Measurements from ENCODE around the gene USP32. TPM values are rescaled to one million over a fixed set of nuclear protein-coding genes. Genes with fewer than 3 reads are reported as not detected.
"Not testable (repeated sequence)": the region's sequence is repeated elsewhere in the genome, so short reads cannot be mapped to it uniquely, and the experiment has no call there.

The USP32 gene
- total RNA-seq, 5 donors from 2014 or later (not counting 1 experiment from before 2014, with no cell fraction given), result 30.0 to 34.5 (median 31.4) TPM

DNA sequence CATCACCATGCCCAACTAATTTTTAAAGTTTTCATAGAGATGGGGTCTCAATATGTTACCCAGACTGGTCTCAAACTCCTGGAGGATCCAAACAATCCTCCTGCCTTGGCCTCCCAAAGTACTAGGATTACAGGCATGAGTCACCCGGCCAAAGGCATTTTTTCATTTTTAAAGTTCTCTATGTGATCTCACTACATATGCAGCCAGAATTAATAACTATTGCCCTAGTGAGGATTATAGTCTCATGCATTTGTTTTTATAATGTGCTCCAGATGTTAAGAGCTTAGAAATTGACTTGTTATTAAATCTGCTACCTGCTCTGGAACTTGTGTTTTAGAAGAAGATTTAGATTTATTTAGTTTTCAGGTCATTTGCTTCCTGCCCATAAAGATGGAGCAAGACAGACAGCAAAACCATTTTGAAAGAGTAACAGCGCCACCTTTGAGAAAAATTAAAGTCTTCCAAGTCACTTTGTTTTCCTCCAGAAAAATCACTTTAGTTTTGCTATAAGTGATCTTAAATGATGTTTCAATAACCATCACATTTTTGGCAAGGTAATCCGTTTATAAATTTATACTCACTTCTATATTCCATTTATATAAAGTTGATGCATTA is 162.6 kb downstream of the USP32 start:
- Histone ChIP-seq H3K4me3 (ENCODE audit: control insufficient read depth in 1 of 2, extremely low read depth in 1 of 2, low read length in 1 of 2) (no peak overlapping the region), H3K36me3 (ENCODE audit: control insufficient read depth in 2 of 2, extremely low read depth in 1 of 2, insufficient read depth in 1 of 2, low read length in 1 of 2) (peaks cover 0 to 16% of the 10 kb centered on the region in 2 donors), H3K27me3 (replicated peaks in 1 of 2; ENCODE audit: control insufficient read depth in 2 of 2, extremely low read depth in 1 of 2, insufficient read depth in 2 of 2, low read length in 1 of 2) (no peaks in the 10 kb centered on the region), H3K9me3 (no peaks in the 10 kb centered on the region), H3K4me1 (ENCODE audit: control insufficient read depth in 1 of 2, extremely low read depth in 1 of 2, insufficient read depth in 2 of 2, low read length in 2 of 2) (no peaks in the 10 kb centered on the region), H3K27ac (ENCODE audit: low read length) (no peak overlapping the region)
- Mint-ChIP-seq H3K4me3 (no peak overlapping the region), H3K9me3 (no peaks in the 10 kb centered on the region), H3K27me3 (no peaks in the 10 kb centered on the region), H3K4me1 (no peaks in the 10 kb centered on the region), H3K36me3 (peaks cover 5% of the 10 kb centered on the region), H3K27ac (no peak overlapping the region)
- WGBS (ENCODE audit: insufficient coverage), result no CpG with 5 or more reads among the region's 3 CpGs
- POLR2A ChIA-PET, result interaction anchor here in 1 of 2 donors (0.7 kb wide), 1 partner anchor 10 kb away, joined by 8 read pairs; no protein-coding TSS in a partner anchor
- DNase-seq, result no peak
- no peak for ATAC-seq (replicated peaks in 1 of 4)
- CTCF ChIA-PET, result interaction anchor here in 1 of 2 donors (0.7 kb wide), 1 partner anchor 485 kb away, joined by 3 read pairs; no protein-coding TSS in a partner anchor

DNA sequence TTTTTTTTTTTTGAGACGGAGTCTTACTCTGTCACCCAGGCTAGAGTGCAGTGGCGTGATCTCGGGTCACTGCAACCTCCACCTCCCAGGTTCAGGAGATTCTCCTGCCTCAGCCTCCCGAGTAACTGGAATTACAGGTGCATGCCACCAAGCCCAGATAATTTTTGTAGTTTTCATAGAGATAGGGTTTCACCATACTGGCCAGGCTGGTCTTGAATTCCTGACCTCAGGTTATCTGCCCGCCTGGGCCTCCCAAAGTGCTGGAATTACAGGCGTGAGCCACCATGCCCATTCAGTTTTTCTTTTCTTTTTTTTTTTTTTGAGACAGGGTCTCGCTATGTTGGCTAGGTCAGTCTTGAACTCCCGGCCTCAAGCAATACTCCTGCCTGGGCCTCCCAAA is 164.7 kb downstream of the USP32 start:
- POLR2A ChIA-PET; H3K27me3 Mint-ChIP-seq; H3K4me3 Mint-ChIP-seq; H3K4me1 ChIP-seq (ENCODE audit: control insufficient read depth in 1 of 2, extremely low read depth in 1 of 2, insufficient read depth in 2 of 2, low read length in 2 of 2); H3K4me1 Mint-ChIP-seq; H3K9me3 Mint-ChIP-seq; H3K9me3 ChIP-seq; H3K27ac ChIP-seq (ENCODE audit: low read length); ATAC-seq (replicated peaks in 1 of 4); DNase-seq; H3K4me3 ChIP-seq (ENCODE audit: control insufficient read depth in 1 of 2, extremely low read depth in 1 of 2, low read length in 1 of 2); H3K27me3 ChIP-seq (replicated peaks in 1 of 2; ENCODE audit: control insufficient read depth in 2 of 2, extremely low read depth in 1 of 2, insufficient read depth in 2 of 2, low read length in 1 of 2); H3K27ac Mint-ChIP-seq; CTCF ChIA-PET: not testable (repeated sequence)
- peaks cover 0 to 24% of the 10 kb centered on the region in 2 donors for H3K36me3 ChIP-seq (ENCODE audit: control insufficient read depth in 2 of 2, extremely low read depth in 1 of 2, insufficient read depth in 1 of 2, low read length in 1 of 2)
- WGBS (ENCODE audit: insufficient coverage), result 100% methylated on average over 2 of the region's 8 CpGs
- H3K36me3 Mint-ChIP-seq, result peaks cover 13% of the 10 kb centered on the region

DNA sequence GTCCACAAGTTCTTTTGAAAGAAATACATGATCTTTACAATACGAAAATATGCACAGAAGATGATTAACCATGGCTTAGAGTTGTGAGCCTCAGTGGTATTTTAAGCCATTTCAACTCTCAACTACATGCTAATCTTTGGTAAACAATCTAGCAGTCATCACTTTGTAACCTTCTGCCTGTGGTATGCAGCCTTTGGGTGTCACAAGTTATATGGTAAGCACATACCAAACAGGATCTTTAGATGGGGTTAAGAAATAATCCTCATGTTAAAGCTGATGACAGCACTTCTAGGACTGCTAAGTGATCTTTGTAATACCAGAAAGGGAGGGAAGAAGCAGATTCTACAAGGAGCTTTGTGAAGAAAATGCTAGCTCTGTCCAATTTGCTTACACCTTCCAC is 167.9 kb downstream of the USP32 start:
- Histone ChIP-seq H3K4me1 (ENCODE audit: control insufficient read depth in 1 of 2, extremely low read depth in 1 of 2, insufficient read depth in 2 of 2, low read length in 2 of 2) (no peaks in the 10 kb centered on the region), H3K27ac (ENCODE audit: low read length) (no peak overlapping the region), H3K36me3 (ENCODE audit: control insufficient read depth in 2 of 2, extremely low read depth in 1 of 2, insufficient read depth in 1 of 2, low read length in 1 of 2) (peaks cover 0 to 37% of the 10 kb centered on the region in 2 donors), H3K9me3 (no peaks in the 10 kb centered on the region), H3K4me3 (ENCODE audit: control insufficient read depth in 1 of 2, extremely low read depth in 1 of 2, low read length in 1 of 2) (no peak overlapping the region), H3K27me3 (replicated peaks in 1 of 2; ENCODE audit: control insufficient read depth in 2 of 2, extremely low read depth in 1 of 2, insufficient read depth in 2 of 2, low read length in 1 of 2) (no peaks in the 10 kb centered on the region)
- 100% methylated on average over 1 of the region's 1 CpG for WGBS (ENCODE audit: insufficient coverage)
- DNase-seq (no peak), ATAC-seq (replicated peaks in 1 of 4) (no peak)
- H3K4me1 Mint-ChIP-seq, result no peaks in the 10 kb centered on the region
- no peak overlapping the region for H3K27ac Mint-ChIP-seq
- H3K4me3 Mint-ChIP-seq, result no peak overlapping the region
- no peaks in the 10 kb centered on the region for H3K9me3 Mint-ChIP-seq
- ChIA-PET POLR2A (no interaction called here), CTCF (interaction anchor here in 1 of 2 donors (0.6 kb wide), 1 partner anchor 285 kb away, joined by 4 read pairs; no protein-coding TSS in a partner anchor)
- peaks cover 18% of the 10 kb centered on the region for H3K36me3 Mint-ChIP-seq
- H3K27me3 Mint-ChIP-seq, result no peaks in the 10 kb centered on the region

DNA sequence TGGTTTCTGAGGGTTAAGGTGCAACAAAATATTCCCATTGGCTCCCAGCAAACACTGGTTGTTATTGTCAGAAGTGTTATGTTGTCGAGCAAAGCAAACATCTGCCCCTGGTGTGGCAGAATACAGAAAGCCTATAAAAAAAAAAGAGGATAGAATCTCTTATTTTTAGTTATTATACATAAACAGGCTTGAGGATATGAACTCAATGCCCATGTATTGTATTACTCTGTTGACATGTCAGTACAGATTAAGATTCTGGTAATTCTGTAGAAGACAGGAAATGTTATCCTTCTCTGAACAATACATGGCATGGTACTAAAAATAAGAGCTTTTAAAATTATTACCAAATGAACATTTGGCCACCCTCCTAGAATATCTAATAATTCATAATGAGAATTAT is 168.5 kb downstream of the USP32 start:
- WGBS (ENCODE audit: insufficient coverage), result no CpG with 5 or more reads among the region's 1 CpG
- Histone ChIP-seq H3K9me3 (no peaks in the 10 kb centered on the region), H3K36me3 (ENCODE audit: control insufficient read depth in 2 of 2, extremely low read depth in 1 of 2, insufficient read depth in 1 of 2, low read length in 1 of 2) (peaks cover 0 to 37% of the 10 kb centered on the region in 2 donors), H3K27me3 (replicated peaks in 1 of 2; ENCODE audit: control insufficient read depth in 2 of 2, extremely low read depth in 1 of 2, insufficient read depth in 2 of 2, low read length in 1 of 2) (no peaks in the 10 kb centered on the region), H3K4me1 (ENCODE audit: control insufficient read depth in 1 of 2, extremely low read depth in 1 of 2, insufficient read depth in 2 of 2, low read length in 2 of 2) (no peaks in the 10 kb centered on the region), H3K27ac (ENCODE audit: low read length) (no peak overlapping the region), H3K4me3 (ENCODE audit: control insufficient read depth in 1 of 2, extremely low read depth in 1 of 2, low read length in 1 of 2) (no peak overlapping the region)
- H3K36me3 Mint-ChIP-seq, result peaks cover 22% of the 10 kb centered on the region
- no peak for ATAC-seq (replicated peaks in 1 of 4)
- H3K9me3 Mint-ChIP-seq, result no peaks in the 10 kb centered on the region
- no peak overlapping the region for H3K27ac Mint-ChIP-seq
- no peak for DNase-seq
- no peaks in the 10 kb centered on the region for H3K4me1 Mint-ChIP-seq
- CTCF ChIA-PET, result no interaction called here
- POLR2A ChIA-PET, result no interaction called here
- H3K4me3 Mint-ChIP-seq, result no peak overlapping the region
- no peaks in the 10 kb centered on the region for H3K27me3 Mint-ChIP-seq

DNA sequence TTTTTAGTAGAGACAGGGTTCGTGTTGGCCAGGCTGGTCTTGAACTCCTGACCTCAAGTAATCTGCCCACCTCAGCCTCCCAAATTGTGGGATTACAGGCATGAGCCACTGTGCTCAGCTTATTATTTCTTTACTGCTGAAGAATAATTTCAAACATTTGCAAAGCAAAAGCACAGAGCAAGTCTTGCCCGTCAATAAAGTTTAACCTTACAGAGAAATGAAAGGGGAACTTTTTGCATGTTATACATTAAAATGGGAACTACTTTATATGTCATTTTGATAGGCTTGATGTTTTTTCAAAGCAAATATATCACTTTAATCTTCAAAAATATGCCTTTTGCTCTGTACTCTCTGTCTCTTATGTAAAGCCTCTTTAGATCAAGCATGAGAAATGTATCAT is 173.2 kb downstream of the USP32 start:
- H3K36me3 Mint-ChIP-seq, result peaks cover 15% of the 10 kb centered on the region
- H3K9me3 ChIP-seq; POLR2A ChIA-PET; H3K4me1 Mint-ChIP-seq; H3K27me3 ChIP-seq (replicated peaks in 1 of 2; ENCODE audit: control insufficient read depth in 2 of 2, extremely low read depth in 1 of 2, insufficient read depth in 2 of 2, low read length in 1 of 2); H3K27ac ChIP-seq (ENCODE audit: low read length); H3K4me1 ChIP-seq (ENCODE audit: control insufficient read depth in 1 of 2, extremely low read depth in 1 of 2, insufficient read depth in 2 of 2, low read length in 2 of 2); H3K9me3 Mint-ChIP-seq; H3K4me3 ChIP-seq (ENCODE audit: control insufficient read depth in 1 of 2, extremely low read depth in 1 of 2, low read length in 1 of 2); H3K27ac Mint-ChIP-seq; H3K27me3 Mint-ChIP-seq; H3K4me3 Mint-ChIP-seq; ATAC-seq (replicated peaks in 1 of 4); DNase-seq: not testable (repeated sequence)
- WGBS (ENCODE audit: insufficient coverage), result no CpG with 5 or more reads among the region's 2 CpGs
- peaks cover 0 to 18% of the 10 kb centered on the region in 2 donors for H3K36me3 ChIP-seq (ENCODE audit: control insufficient read depth in 2 of 2, extremely low read depth in 1 of 2, insufficient read depth in 1 of 2, low read length in 1 of 2)
- CTCF ChIA-PET, result interaction anchor here in 1 of 2 donors (0.6 kb wide), 1 partner anchor 12 kb away, joined by 5 read pairs; no protein-coding TSS in a partner anchor

DNA sequence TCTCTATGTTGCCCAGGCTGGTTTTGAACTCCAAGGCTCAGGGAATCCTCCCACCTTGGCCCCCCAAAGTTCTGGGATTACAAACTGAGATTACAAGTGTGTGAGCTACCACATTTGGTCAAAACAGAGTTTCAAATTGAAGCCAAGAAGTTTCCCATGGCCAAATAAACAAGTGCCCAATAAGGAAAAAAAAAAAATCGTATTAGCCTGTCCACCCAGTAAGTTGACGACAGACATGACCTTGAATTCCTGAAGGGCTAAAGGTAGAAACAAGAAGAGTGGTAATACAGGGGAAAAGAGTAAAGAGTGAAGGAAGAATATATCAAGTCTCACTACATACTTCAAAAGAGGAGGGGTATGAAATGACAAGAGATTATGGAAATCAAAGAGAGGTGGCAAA is 176.0 kb downstream of the USP32 start:
- H3K9me3 ChIP-seq; H3K4me3 ChIP-seq (ENCODE audit: control insufficient read depth in 1 of 2, extremely low read depth in 1 of 2, low read length in 1 of 2); ATAC-seq (replicated peaks in 1 of 4); H3K9me3 Mint-ChIP-seq; DNase-seq; H3K27ac ChIP-seq (ENCODE audit: low read length); H3K4me3 Mint-ChIP-seq; CTCF ChIA-PET; H3K27me3 Mint-ChIP-seq; POLR2A ChIA-PET; H3K27me3 ChIP-seq (replicated peaks in 1 of 2; ENCODE audit: control insufficient read depth in 2 of 2, extremely low read depth in 1 of 2, insufficient read depth in 2 of 2, low read length in 1 of 2); H3K4me1 Mint-ChIP-seq; H3K4me1 ChIP-seq (ENCODE audit: control insufficient read depth in 1 of 2, extremely low read depth in 1 of 2, insufficient read depth in 2 of 2, low read length in 2 of 2); H3K27ac Mint-ChIP-seq; H3K36me3 ChIP-seq (ENCODE audit: control insufficient read depth in 2 of 2, extremely low read depth in 1 of 2, insufficient read depth in 1 of 2, low read length in 1 of 2): not testable (repeated sequence)
- no CpG with 5 or more reads among the region's 2 CpGs for WGBS (ENCODE audit: insufficient coverage)
- peaks cover 11% of the 10 kb centered on the region for H3K36me3 Mint-ChIP-seq

DNA sequence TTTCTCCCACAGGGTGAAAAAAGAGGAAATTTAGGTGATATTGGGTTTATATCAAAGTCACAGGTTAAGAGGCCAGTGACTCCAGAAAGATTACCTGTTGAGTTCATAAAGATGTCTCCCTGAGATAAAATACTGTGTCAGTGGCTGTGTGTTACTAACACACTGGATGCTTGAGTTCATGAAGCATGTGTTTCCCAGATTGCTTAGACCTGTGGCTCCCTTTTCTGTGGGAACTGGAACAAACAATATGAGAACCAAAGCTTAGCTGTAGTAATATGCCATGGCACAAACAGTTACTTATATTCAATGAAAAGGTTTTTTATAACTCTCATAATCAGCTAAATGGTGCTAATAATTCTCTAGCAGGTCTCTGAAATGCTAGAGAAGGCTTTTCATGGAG is 180.7 kb downstream of the USP32 start:
- H3K4me1 ChIP-seq (ENCODE audit: control insufficient read depth in 1 of 2, extremely low read depth in 1 of 2, insufficient read depth in 2 of 2, low read length in 2 of 2); H3K9me3 Mint-ChIP-seq; POLR2A ChIA-PET; CTCF ChIA-PET; H3K27ac ChIP-seq (ENCODE audit: low read length); H3K36me3 ChIP-seq (ENCODE audit: control insufficient read depth in 2 of 2, extremely low read depth in 1 of 2, insufficient read depth in 1 of 2, low read length in 1 of 2); H3K4me3 Mint-ChIP-seq; H3K27me3 ChIP-seq (replicated peaks in 1 of 2; ENCODE audit: control insufficient read depth in 2 of 2, extremely low read depth in 1 of 2, insufficient read depth in 2 of 2, low read length in 1 of 2); ATAC-seq (replicated peaks in 1 of 4); H3K9me3 ChIP-seq; H3K27ac Mint-ChIP-seq; H3K36me3 Mint-ChIP-seq; H3K4me3 ChIP-seq (ENCODE audit: control insufficient read depth in 1 of 2, extremely low read depth in 1 of 2, low read length in 1 of 2); H3K27me3 Mint-ChIP-seq; H3K4me1 Mint-ChIP-seq; DNase-seq: not testable (repeated sequence)
